B cell (primary cell): Measurements from ENCODE around the gene PPP1CC. TPM values are rescaled to one million over a fixed set of nuclear protein-coding genes. Genes with fewer than 3 reads are reported as not detected.
A peak's percentile ranks its signal among the peaks of the same experiment; 100 is the strongest.

Experiments
- ATAC-seq: fragments of 200-7000 bp; cut with Tn5 transposase; one replicate; pipeline ENCODE4 v1.10.0; 2021; ENCODE audit warnings: low read depth, mild to moderate bottlenecking, moderate number of reproducible peaks, moderate library complexity
- CTCF ChIA-PET: fragments of 350-600 bp; sonication (Branson Sonifier 250); formaldehyde crosslinking; loops from one replicate; lab custom pipeline; 2021; ENCODE audit warnings: antibody characterized with exemption, inconsistent platforms; lab: Charles Lee
- POLR2A ChIA-PET: fragments of 350-600 bp; sonication (Branson Sonifier 250); formaldehyde crosslinking; loops from one replicate; lab custom pipeline; 2021; ENCODE audit warnings: antibody characterized with exemption; lab: Charles Lee
- DNase-seq: peaks from one replicate; pipeline ENCODE4 v3.0.0; 2013
- H2AFZ ChIP-seq: 2 replicates; pipeline ENCODE4 v1.6.1; 2012; ENCODE audit warnings: mild to moderate bottlenecking, low read depth, low read length; ENCODE audit not compliant: insufficient read depth, poor library complexity, severe bottlenecking
- H3K27ac ChIP-seq, 2 donors: 1 replicate in 1 of 2; 2 replicates in 1 of 2; pipeline ENCODE4 v1.5.1; 2012 to 2013; ENCODE audit warnings: low read length in 2 of 2, mild to moderate bottlenecking in 2 of 2, moderate library complexity in 1 of 2
- H3K27me3 ChIP-seq, 4 experiments: fragments of 200-600 bp in 1 of 4; sonication (generic) in 1 of 4; replicated peaks in 1 of 4; 1 replicate in 2 of 4; 2 replicates in 2 of 4; pipeline versions ENCODE4 v1.6.1 to v1.7.0; 2013 to 2016; ENCODE audit warnings: low read length in 3 of 4, mild to moderate bottlenecking in 2 of 4, mixed read lengths in 1 of 4, moderate library complexity in 1 of 4; ENCODE audit not compliant: insufficient read depth in 4 of 4, control insufficient read depth in 3 of 4; ENCODE audit errors: control extremely low read depth in 1 of 4
- H3K36me3 ChIP-seq, 2 experiments: replicated peaks in 1 of 2; 1 replicate in 1 of 2; 2 replicates in 1 of 2; pipeline versions ENCODE4 v1.6.1 to v1.7.1; 2013; ENCODE audit warnings: low read length in 1 of 2; ENCODE audit not compliant: insufficient read depth in 2 of 2, control insufficient read depth in 1 of 2; ENCODE audit errors: control extremely low read depth in 1 of 2, extremely low read depth in 1 of 2
- H3K4me1 ChIP-seq, 2 donors: fragments of 200-600 bp in 1 of 2; sonication (generic) in 1 of 2; 1 replicate in 1 of 2; 2 replicates in 1 of 2; pipeline versions ENCODE4 v1.5.1 to v1.6.1; 2013 to 2017; ENCODE audit warnings: low read length in 2 of 2; ENCODE audit not compliant: control insufficient read depth in 2 of 2, insufficient read depth in 2 of 2
- H3K4me2 ChIP-seq: replicated peaks from 2 replicates; pipeline ENCODE3; 2012; ENCODE audit warnings: mild to moderate bottlenecking, low read depth, low read length; ENCODE audit not compliant: poor library complexity, severe bottlenecking
- H3K4me3 ChIP-seq, 5 experiments: fragments of 200-600 bp in 1 of 5; sonication (generic) in 1 of 5; 1 replicate in 3 of 5; 2 replicates in 2 of 5; pipeline versions ENCODE4 v1.5.1 to v1.7.0; 2011 to 2016; ENCODE audit warnings: low read length in 4 of 5, mild to moderate bottlenecking in 4 of 5, low read depth in 2 of 5, control low read depth in 1 of 5, moderate library complexity in 1 of 5; ENCODE audit not compliant: insufficient read depth in 1 of 5; ENCODE audit errors: control extremely low read depth in 1 of 5, extremely low read depth in 1 of 5
- H3K79me2 ChIP-seq: fragments of 200-600 bp; sonication (generic); one replicate; pipeline ENCODE4 v1.6.0; 2016; ENCODE audit warnings: low read length; ENCODE audit not compliant: control insufficient read depth, insufficient read depth
- H3K9ac ChIP-seq: fragments of 200-600 bp; sonication (generic); 2 replicates; pipeline ENCODE4 v1.6.1; 2017; ENCODE audit warnings: mild to moderate bottlenecking, low read length, moderate library complexity
- H3K9me3 ChIP-seq, 3 donors: one replicate each; pipeline versions ENCODE4 v1.6.1 to v1.7.1; 2013; ENCODE audit warnings: low read length in 2 of 3; ENCODE audit not compliant: control insufficient read depth in 2 of 3, insufficient read depth in 1 of 3; ENCODE audit errors: control extremely low read depth in 1 of 3
- H4K20me1 ChIP-seq: 2 replicates; pipeline ENCODE4 v1.6.0; 2012; ENCODE audit warnings: mild to moderate bottlenecking, low read length; ENCODE audit not compliant: insufficient read depth, control insufficient read depth, poor library complexity, severe bottlenecking
- H3K27ac Mint-ChIP-seq: one replicate; pipeline ENCODE4 v1.8.0; 2021; ENCODE audit warnings: mixed read lengths
- H3K27me3 Mint-ChIP-seq: one replicate; pipeline ENCODE4 v1.8.0; 2021; ENCODE audit warnings: mixed read lengths
- H3K4me1 Mint-ChIP-seq: one replicate; pipeline ENCODE4 v1.8.0; 2021; ENCODE audit warnings: mixed read lengths
- H3K4me3 Mint-ChIP-seq: one replicate; pipeline ENCODE4 v1.8.0; 2021; ENCODE audit warnings: mixed read lengths
- H3K9me3 Mint-ChIP-seq: one replicate; pipeline ENCODE4 v1.8.0; 2022; ENCODE audit warnings: mixed read lengths; ENCODE audit not compliant: insufficient read depth
- EZH2 ChIP-seq: IDR thresholded peaks from 2 replicates; pipeline ENCODE4 v1.6.1; 2012; ENCODE audit warnings: borderline replicate concordance, low read depth, mild to moderate bottlenecking, moderate library complexity, low read length; ENCODE audit not compliant: insufficient read depth, poor library complexity, severe bottlenecking
- WGBS: methylation state at CpG from one replicate; pipeline ENCODE4 v1.1.5; 2013; ENCODE audit warnings: missing lambda C conversion rate; ENCODE audit not compliant: insufficient coverage; 5-methylcytosine and 5-hydroxymethylcytosine counted together
- intact Hi-C: fragments of 100-400 bp; cut with micrococcal nuclease; formaldehyde crosslinking; loops from one replicate; pipeline ENCODE4 v1.10.0; 2022
- polyA plus RNA-seq: library from polyadenylated mRNA; depleted of rRNA; stranded (reverse); fragments of >200 nt; gene quantifications from 2 replicates; pipeline ENCODE4 v1.2.3, GENCODE V29; 2012
- total RNA-seq, 2 donors: library from RNA; stranded (reverse); fragments of 120-200 nt in 1 of 2; gene quantifications; 1 replicate in 1 of 2; 2 replicates in 1 of 2; pipeline versions ENCODE4 v1.2.3 to v1.2.4, GENCODE V29; 2013 to 2022
- TF ChIP-seq, protein P1 (sequence below): fragments of 200-600 bp; IDR thresholded peaks from one replicate; pipeline ENCODE4 v1.8.0; 2022; ENCODE audit warnings: antibody characterized with exemption, mild to moderate bottlenecking

The PPP1CC gene
- total and polyA plus RNA-seq, 2 donors (not counting 1 experiment from before 2014, with no cell fraction given): 70.0 to 146 TPM

- CTCF ChIA-PET: interaction anchor here (0.7 to 1.2 kb wide), 2 partner anchors 142 to 192 kb away, joined by 3 read pairs; no protein-coding TSS in a partner anchor
- peaks cover 28% of the 10 kb centered on the region for H3K79me2 ChIP-seq
- H3K27me3 ChIP-seq: no peaks in the 10 kb centered on the region
- DNase-seq (no peak), ATAC-seq (no peak)
- intact Hi-C loops: loop anchor here (5.0 to 10.0 kb wide), 2 partner anchors 57 to 460 kb away; partner anchors contain the start of genes ATP2A2 and HVCN1
- H3K4me1 Mint-ChIP-seq: peaks cover 24% of the 10 kb centered on the region
- no peaks in the 10 kb centered on the region for H3K27me3 Mint-ChIP-seq
- H3K9me3 ChIP-seq: no peaks in the 10 kb centered on the region
- H2AFZ ChIP-seq: peak overlapping the region; percentile 12
- peaks cover 16 to 18% of the 10 kb centered on the region in 2 donors for H3K4me1 ChIP-seq
- peak overlapping the region; percentile 99 for H3K4me3 Mint-ChIP-seq
- TF ChIP-seq, protein P1, sequence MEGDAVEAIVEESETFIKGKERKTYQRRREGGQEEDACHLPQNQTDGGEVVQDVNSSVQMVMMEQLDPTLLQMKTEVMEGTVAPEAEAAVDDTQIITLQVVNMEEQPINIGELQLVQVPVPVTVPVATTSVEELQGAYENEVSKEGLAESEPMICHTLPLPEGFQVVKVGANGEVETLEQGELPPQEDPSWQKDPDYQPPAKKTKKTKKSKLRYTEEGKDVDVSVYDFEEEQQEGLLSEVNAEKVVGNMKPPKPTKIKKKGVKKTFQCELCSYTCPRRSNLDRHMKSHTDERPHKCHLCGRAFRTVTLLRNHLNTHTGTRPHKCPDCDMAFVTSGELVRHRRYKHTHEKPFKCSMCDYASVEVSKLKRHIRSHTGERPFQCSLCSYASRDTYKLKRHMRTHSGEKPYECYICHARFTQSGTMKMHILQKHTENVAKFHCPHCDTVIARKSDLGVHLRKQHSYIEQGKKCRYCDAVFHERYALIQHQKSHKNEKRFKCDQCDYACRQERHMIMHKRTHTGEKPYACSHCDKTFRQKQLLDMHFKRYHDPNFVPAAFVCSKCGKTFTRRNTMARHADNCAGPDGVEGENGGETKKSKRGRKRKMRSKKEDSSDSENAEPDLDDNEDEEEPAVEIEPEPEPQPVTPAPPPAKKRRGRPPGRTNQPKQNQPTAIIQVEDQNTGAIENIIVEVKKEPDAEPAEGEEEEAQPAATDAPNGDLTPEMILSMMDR: no peak
- no peak for TF ChIP-seq EZH2
- H4K20me1 ChIP-seq: peaks cover 11% of the 10 kb centered on the region
- H3K4me2 ChIP-seq: no peak overlapping the region
- H3K9me3 Mint-ChIP-seq: no peaks in the 10 kb centered on the region
- POLR2A ChIA-PET: interaction anchor here (1.6 kb wide), 1 partner anchor 27 kb away, joined by 5 read pairs; no protein-coding TSS in a partner anchor
- WGBS: 92% methylated on average over 5 of the region's 5 CpGs
- no peak overlapping the region for H3K4me3 ChIP-seq
- peak overlapping the region in 1 of 2 donors; percentile 39 for H3K27ac ChIP-seq
- H3K36me3 ChIP-seq: peaks cover 0 to 1% of the 10 kb centered on the region in 2 experiments
- H3K9ac ChIP-seq: no peak overlapping the region
- peak overlapping the region; percentile 66 for H3K27ac Mint-ChIP-seq
Measured at GRCh38 chr12:110744601-110745264, 2.0 kb upstream of the PPP1CC start.

- Histone ChIP-seq H3K27ac (no peak overlapping the region), H3K4me3 (no peak overlapping the region), H3K4me1 (peaks cover 21 to 24% of the 10 kb centered on the region in 2 donors), H3K9me3 (no peaks in the 10 kb centered on the region), H3K36me3 (peaks cover 0 to 3% of the 10 kb centered on the region in 2 experiments), H3K79me2 (peaks cover 34% of the 10 kb centered on the region), H3K27me3 (no peaks in the 10 kb centered on the region), H3K4me2 (no peak overlapping the region), H2AFZ (no peak overlapping the region), H3K9ac (no peak overlapping the region), H4K20me1 (peaks cover 11% of the 10 kb centered on the region)
- Mint-ChIP-seq H3K4me1 (peaks cover 29% of the 10 kb centered on the region), H3K27me3 (no peaks in the 10 kb centered on the region), H3K4me3 (peak overlapping the region; percentile 99), H3K9me3 (no peaks in the 10 kb centered on the region), H3K27ac (peak overlapping the region; percentile 66)
- intact Hi-C loops: loop anchor here (5.0 to 10.0 kb wide), 2 partner anchors 57 to 459 kb away; partner anchors contain the start of genes ATP2A2 and HVCN1
- POLR2A ChIA-PET: interaction anchor here (1.6 kb wide), 1 partner anchor 26 kb away, joined by 5 read pairs; no protein-coding TSS in a partner anchor
- CTCF ChIA-PET: interaction anchor here (0.7 kb wide), 1 partner anchor 192 kb away, joined by 3 read pairs; no protein-coding TSS in a partner anchor
- DNase-seq: peak; percentile 31
- no peak for ATAC-seq
- 100% methylated on average over 3 of the region's 4 CpGs for WGBS
- TF ChIP-seq, protein P1: no peak
- TF ChIP-seq EZH2: no peak
Measured at GRCh38 chr12:110744151-110744571, 1.5 kb upstream of the PPP1CC start.
